GM23248 (cell line): ENCODE results near the gene ADAMTS3.

Experiments used
- EZH2 ChIP-seq: fragments of 200-600 bp; sonication (generic); IDR thresholded peaks from 2 replicates; pipeline ENCODE4 v1.6.1; 2018; ENCODE audit warnings: antibody characterized with exemption, mild to moderate bottlenecking; ENCODE audit not compliant: insufficient read depth, poor library complexity, severe bottlenecking
- EZH2phosphoT487 ChIP-seq: fragments of 200-600 bp; sonication (generic); IDR thresholded peaks from 2 replicates; pipeline ENCODE4 v1.6.1; 2018; ENCODE audit warnings: antibody characterized with exemption, moderate library complexity, mild to moderate bottlenecking, low read depth; ENCODE audit not compliant: insufficient read depth

DNA sequence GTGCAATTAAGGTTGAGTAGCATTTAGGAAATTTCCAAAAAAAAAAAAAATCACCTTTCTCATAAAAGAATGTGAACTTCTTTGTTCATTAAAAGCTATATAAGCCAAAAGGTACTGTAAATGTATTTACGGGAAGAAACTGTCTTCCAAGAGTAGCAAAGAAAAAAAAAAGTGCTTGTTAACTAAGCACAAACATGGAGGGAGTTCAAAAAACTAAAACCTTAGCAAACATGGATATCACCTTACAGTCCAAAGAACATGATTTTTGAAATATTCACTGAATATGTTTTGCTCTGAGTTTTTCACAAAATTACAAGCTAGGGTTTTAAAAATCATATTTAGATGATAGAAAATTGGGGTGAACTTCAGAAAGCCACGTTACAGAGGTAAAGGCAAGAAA lies 217.5 kb downstream of the ADAMTS3 start:
- no peak for TF ChIP-seq EZH2
- TF ChIP-seq EZH2phosphoT487, result no peak
